ENCODE measurements around the gene NPPC.

DNA sequence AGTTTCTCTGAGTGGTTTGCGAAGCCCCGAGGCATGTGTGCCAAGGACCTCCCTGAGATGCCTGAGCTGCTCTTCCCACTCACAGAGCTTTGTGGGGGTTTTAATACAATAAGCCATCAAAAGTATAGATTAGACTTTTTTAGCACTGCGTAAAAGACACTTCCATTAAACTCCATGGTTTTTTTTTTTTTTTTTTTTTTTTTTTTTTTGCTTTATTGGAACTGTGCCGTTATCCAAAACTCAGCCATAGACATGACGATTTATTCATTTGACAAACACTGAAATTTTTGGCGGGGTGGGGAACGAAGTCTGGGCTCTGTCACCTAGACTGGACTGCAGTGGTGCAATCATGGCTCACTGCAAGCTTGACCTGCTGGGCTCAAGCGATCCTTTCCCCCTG lies 18.4 kb downstream of the NPPC start:
- TF ChIP-seq ZNF274 (IDR thresholded peaks at IDR 0.05; ENCODE audit: low read depth, low read length), result no peak
- TF ChIP-seq YY1 (IDR thresholded peaks at IDR 0.05; ENCODE audit: insufficient read depth, insufficient read length), result no peak
